KMS-11 (cell line): Measurements from ENCODE around the gene TMEM98.
A peak's percentile ranks its signal among the peaks of the same experiment; 100 is the strongest.
"Not testable (repeated sequence)": the region's sequence is repeated elsewhere in the genome, so short reads cannot be mapped to it uniquely, and the experiment has no call there.

Experiments
- H2AFZ ChIP-seq: fragments of 200-600 bp; sonication (generic); 2 replicates; pipeline ENCODE4 v1.6.1; 2016; ENCODE audit warnings: antibody characterized with exemption, mixed run types, low read depth
- H3K27ac ChIP-seq: fragments of 200-600 bp; sonication (generic); 2 replicates; pipeline ENCODE4 v1.6.1; 2016; ENCODE audit warnings: mild to moderate bottlenecking, mixed run types
- H3K27me3 ChIP-seq: fragments of 200-600 bp; sonication (generic); 2 replicates; pipeline ENCODE4 v1.6.1; 2017; ENCODE audit warnings: mild to moderate bottlenecking, low read depth, mixed run types, moderate library complexity; ENCODE audit not compliant: insufficient read depth
- H3K36me3 ChIP-seq: fragments of 200-600 bp; sonication (generic); 2 replicates; pipeline ENCODE4 v1.6.1; 2017; ENCODE audit warnings: mild to moderate bottlenecking, mixed run types; ENCODE audit not compliant: insufficient read depth
- H3K4me1 ChIP-seq: fragments of 200-600 bp; sonication (generic); 2 replicates; pipeline ENCODE4 v1.6.1; 2016; ENCODE audit warnings: mild to moderate bottlenecking, low read depth, mixed run types; ENCODE audit not compliant: poor library complexity, severe bottlenecking
- H3K4me2 ChIP-seq: fragments of 200-600 bp; sonication (generic); 2 replicates; pipeline ENCODE4 v1.7.0; 2016; ENCODE audit warnings: mild to moderate bottlenecking, mixed run types
- H3K4me3 ChIP-seq: fragments of 200-600 bp; sonication (generic); IDR thresholded peaks from 2 replicates; pipeline ENCODE4 v1.6.1; 2017; ENCODE audit warnings: low read depth, low read length, mixed read lengths; ENCODE audit not compliant: insufficient read depth
- H3K79me2 ChIP-seq: fragments of 200-600 bp; sonication (generic); 2 replicates; pipeline ENCODE4 v1.6.1; 2016; ENCODE audit warnings: low read depth, mixed run types; ENCODE audit not compliant: insufficient read depth
- H3K9ac ChIP-seq: fragments of 200-600 bp; sonication (generic); 2 replicates; pipeline ENCODE4 v1.6.1; 2016; ENCODE audit warnings: mild to moderate bottlenecking, mixed run types
- H4K20me1 ChIP-seq: fragments of 200-600 bp; sonication (generic); 2 replicates; pipeline ENCODE4 v1.6.1; 2016; ENCODE audit warnings: mild to moderate bottlenecking, mixed run types; ENCODE audit not compliant: insufficient read depth
- CTCF ChIP-seq: fragments of 200-600 bp; sonication (generic); conservative IDR thresholded peaks from 2 replicates; pipeline ENCODE4 v1.6.1; 2017; ENCODE audit warnings: low read depth, mild to moderate bottlenecking, antibody characterized with exemption, low read length, moderate library complexity, mixed read lengths

TMEM98 gene

GRCh38 chr17:32976605-32977004 lies 48.7 kb downstream of the TMEM98 start:
- no peak for TF ChIP-seq CTCF
- H3K4me1 ChIP-seq: peaks cover 57% of the 10 kb centered on the region
- H3K79me2 ChIP-seq: no peaks in the 10 kb centered on the region
- no peaks in the 10 kb centered on the region for H3K27me3 ChIP-seq
- peak overlapping the region; percentile 15; the same call in 1 of the 2 replicates for H2AFZ ChIP-seq
- peak overlapping the region; percentile 45; the same call in 1 of the 2 replicates for H3K9ac ChIP-seq
- peak overlapping the region; percentile 64 for H3K4me2 ChIP-seq
- no peak overlapping the region for H3K4me3 ChIP-seq
- peak overlapping the region; percentile 84 for H3K27ac ChIP-seq
- no peaks in the 10 kb centered on the region for H3K36me3 ChIP-seq
- H4K20me1 ChIP-seq: no peaks in the 10 kb centered on the region

GRCh38 chr17:32980230-32980629 lies 52.3 kb downstream of the TMEM98 start:
- H4K20me1 ChIP-seq: no peaks in the 10 kb centered on the region
- TF ChIP-seq CTCF: no peak
- no peaks in the 10 kb centered on the region for H3K36me3 ChIP-seq
- no peaks in the 10 kb centered on the region for H3K79me2 ChIP-seq
- no peak overlapping the region for H3K27ac ChIP-seq
- peaks cover 25% of the 10 kb centered on the region for H3K4me1 ChIP-seq
- H3K4me2 ChIP-seq: no peak overlapping the region
- no peak overlapping the region for H3K9ac ChIP-seq
- no peaks in the 10 kb centered on the region for H3K27me3 ChIP-seq
- H2AFZ ChIP-seq: no peak overlapping the region
- H3K4me3 ChIP-seq: no peak overlapping the region

GRCh38 chr17:32981611-32982010 lies 53.7 kb downstream of the TMEM98 start:
- H4K20me1 ChIP-seq, H3K27ac ChIP-seq, H3K36me3 ChIP-seq, H3K79me2 ChIP-seq, H3K4me3 ChIP-seq, H3K9ac ChIP-seq, H2AFZ ChIP-seq, H3K27me3 ChIP-seq, H3K4me2 ChIP-seq: not testable (repeated sequence)
- peaks cover 25% of the 10 kb centered on the region for H3K4me1 ChIP-seq

GRCh38 chr17:32985050-32985756 lies 57.2 kb downstream of the TMEM98 start:
- Histone ChIP-seq H3K36me3 (no peaks in the 10 kb centered on the region), H3K27ac (no peak overlapping the region), H3K27me3 (no peaks in the 10 kb centered on the region), H3K4me2 (no peak overlapping the region), H3K79me2 (no peaks in the 10 kb centered on the region), H4K20me1 (no peaks in the 10 kb centered on the region), H2AFZ (no peak overlapping the region), H3K9ac (no peak overlapping the region), H3K4me1 (peaks cover 50% of the 10 kb centered on the region), H3K4me3 (no peak overlapping the region)
- no peak for TF ChIP-seq CTCF

- H3K4me3 ChIP-seq, H3K36me3 ChIP-seq, H3K27me3 ChIP-seq, H4K20me1 ChIP-seq, H3K79me2 ChIP-seq: not testable (repeated sequence)
- H3K4me2 ChIP-seq: peak overlapping the region; percentile 33; the same call in 1 of the 2 replicates
- H3K9ac ChIP-seq: peak overlapping the region; percentile 37; the same call in 1 of the 2 replicates
- peak overlapping the region; percentile 8; the same call in 1 of the 2 replicates for H2AFZ ChIP-seq
- H3K27ac ChIP-seq: peak overlapping the region; percentile 79
- peaks cover 70% of the 10 kb centered on the region for H3K4me1 ChIP-seq
These were observed 59.5 kb downstream of the TMEM98 start for GRCh38 chr17:32987453-32987805.

- Histone ChIP-seq H3K9ac (peak overlapping the region; percentile 37; the same call in 1 of the 2 replicates), H3K4me1 (peaks cover 74% of the 10 kb centered on the region), H3K4me2 (peak overlapping the region; percentile 33; the same call in 1 of the 2 replicates), H3K27ac (peak overlapping the region; percentile 79)
- not testable (repeated sequence) for H4K20me1 ChIP-seq, H3K27me3 ChIP-seq, H2AFZ ChIP-seq, H3K36me3 ChIP-seq, H3K4me3 ChIP-seq, H3K79me2 ChIP-seq
These were observed 59.9 kb downstream of the TMEM98 start for GRCh38 chr17:32987868-32988267.
